Cardiac septum (tissue), 1 donor: ENCODE measurements around the gene ERBIN. TPM values are rescaled to one million over a fixed set of nuclear protein-coding genes. Genes with fewer than 3 reads are reported as not detected.
"Not testable (repeated sequence)": the region's sequence is repeated elsewhere in the genome, so short reads cannot be mapped to it uniquely, and the experiment has no call there.

Source experiments
- DNase-seq: peaks from one replicate; pipeline ENCODE4 v3.0.0-alpha.2; 2020; ENCODE audit warnings: low spot score
- intact Hi-C: fragments of 100-400 bp; cut with DNase I; formaldehyde crosslinking; loops from one replicate; pipeline ENCODE4 v1.14.0; 2022
- total RNA-seq: library from RNA; stranded (reverse); fragmentation: NEBNext Ultra II Directional; extraction: Animal tissue kit (Norgen Biotek cat#: 25700); gene quantifications from one replicate; pipeline ENCODE4 v1.2.1, GENCODE V29; 2021
- donor health status: DM: no; HTN: no; CAD: no.

The ERBIN gene
- total RNA-seq, 1 donor from 2014 or later: 55.8 TPM

DNA sequence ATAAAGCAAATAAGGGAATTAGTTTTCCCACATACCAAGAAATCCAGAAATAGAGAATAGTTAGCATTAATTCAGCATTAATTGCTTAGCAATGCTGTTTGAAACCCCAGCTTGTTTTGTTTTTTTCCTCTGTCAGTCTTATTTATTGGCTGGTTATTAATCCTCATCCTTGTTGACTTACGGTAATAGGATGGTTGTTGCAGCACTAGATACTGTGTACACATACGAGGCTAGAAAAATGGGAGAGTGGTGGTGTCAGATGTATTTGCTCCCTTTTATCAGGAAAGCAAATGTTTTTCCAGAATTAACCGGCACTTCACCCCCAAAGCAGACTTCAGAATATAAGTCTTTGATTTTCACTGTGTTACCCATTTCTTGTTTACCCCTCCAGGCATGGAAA is 60.4 kb downstream of the ERBIN start:
- no peak for DNase-seq
- intact Hi-C loops: no loop called here

DNA sequence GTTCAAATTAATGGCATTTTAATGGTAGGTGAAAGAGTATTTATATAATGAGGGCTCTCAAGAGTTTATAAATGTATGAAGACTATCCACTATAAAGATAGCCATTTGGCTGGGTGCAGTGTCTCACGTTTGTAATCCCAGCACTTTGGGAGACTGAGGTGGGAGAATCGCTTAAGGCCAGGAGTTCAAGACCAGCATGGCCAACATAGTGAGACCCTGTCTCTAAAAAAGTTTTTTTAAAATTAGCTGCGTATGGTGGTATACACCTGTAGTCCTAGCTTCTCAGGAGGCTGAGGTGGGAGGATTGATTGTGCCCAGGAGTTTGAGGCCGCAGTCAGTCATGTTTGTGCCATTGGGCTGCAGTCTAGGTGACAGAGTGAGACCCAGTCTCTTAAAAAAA is 61.6 kb downstream of the ERBIN start:
- intact Hi-C loops: no loop called here
- DNase-seq: no peak

DNA sequence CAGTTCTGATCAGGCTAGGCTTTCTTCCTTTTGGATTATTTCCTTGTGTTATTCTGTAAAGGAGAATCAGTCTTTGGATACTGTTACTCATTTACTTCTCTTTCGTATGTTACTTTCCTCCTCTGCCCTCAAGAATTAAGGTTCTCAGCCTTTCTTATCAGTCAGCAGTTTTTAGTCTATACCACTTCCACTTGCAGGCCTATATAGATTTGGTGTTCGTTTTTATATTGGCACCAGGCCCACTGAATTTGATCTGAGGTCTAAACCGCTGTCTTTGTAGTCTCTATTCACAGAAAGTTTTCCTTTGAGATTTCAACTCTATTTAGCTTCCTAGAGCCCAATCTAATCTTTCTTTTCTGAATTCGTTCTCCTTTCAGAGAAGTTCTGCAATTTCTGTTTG is 62.8 kb downstream of the ERBIN start:
- DNase-seq: no peak
- intact Hi-C loops: no loop called here

DNA sequence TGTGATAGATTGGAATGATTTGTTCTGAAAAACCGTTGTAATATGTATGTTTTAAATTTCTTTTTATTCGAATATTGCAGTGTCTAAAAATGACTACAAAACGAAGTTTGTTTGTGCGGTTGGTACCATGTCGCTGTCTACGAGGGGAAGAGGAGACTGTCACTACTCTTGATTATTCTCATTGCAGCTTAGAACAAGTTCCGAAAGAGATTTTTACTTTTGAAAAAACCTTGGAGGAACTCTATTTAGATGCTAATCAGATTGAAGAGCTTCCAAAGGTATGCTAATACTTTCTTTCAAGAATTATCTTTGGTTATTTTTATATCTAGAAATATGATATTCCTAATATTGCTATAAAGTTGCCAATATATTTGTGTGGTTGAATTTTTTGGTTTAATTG is 66.3 kb downstream of the ERBIN start:
- intact Hi-C loops: no loop called here

DNA sequence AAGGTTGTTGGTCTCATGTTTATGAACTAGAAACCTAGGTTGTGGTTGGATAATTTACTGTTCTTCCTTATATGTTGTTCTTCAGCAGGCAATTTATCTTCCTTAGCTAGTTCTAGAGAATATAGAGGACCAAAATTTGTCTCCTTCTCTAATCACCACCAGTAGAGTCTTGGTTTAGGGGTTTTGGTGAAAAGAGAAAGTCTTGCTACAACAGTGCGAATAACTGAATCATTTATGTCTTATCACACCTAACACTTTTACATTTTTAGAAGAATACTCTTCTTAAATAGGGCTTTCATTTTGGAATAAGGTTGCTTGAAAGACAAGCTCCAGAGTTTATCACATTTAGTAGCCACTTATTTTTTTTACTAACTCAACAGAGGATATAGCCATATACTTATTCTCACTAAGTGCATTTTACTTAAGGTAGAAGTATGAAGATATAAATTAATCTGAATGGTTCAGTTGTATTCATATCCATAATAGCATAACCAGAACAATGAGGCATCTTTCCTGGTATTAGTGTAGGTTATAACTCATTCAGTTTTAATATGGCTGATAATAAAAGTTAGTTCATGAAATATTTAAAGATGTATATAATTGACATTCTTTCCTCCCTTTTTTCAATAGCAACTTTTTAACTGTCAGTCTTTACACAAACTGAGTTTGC is 67.9 kb downstream of the ERBIN start:
- DNase-seq: no peak
- intact Hi-C loops: no loop called here

More for the DNA sequence above, 66.3 kb downstream of the ERBIN start:
- no peak for DNase-seq

DNA sequence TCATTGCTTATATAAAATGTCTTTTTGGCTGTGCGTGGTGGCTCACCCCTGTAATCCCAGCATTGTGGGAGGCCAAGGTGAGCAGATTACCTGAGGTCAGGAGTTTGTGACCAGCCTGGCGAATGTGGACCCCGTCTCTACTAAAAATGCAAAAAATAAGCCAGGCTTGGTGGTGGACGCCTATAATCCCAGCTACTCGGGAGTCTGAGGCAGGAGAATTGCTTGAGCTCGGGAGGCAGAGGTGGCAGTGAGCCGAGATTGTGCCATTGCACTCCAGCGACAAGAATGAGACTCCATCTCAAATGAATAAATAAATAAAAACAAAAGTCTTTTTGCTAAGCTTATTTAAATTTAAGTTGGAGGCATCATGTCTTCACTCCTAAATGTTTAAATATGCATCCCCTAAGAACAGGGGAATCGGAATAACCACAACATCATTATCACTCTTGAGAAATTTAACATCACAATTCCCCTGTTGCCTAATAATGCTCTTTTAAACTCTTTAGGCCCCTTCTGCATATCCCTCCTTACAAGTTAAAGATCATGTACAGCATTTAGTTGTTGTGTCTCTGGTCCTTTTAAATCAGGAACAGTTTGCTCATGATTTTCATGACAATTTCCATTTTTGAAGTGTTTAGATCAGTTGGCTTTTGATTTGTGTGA is 72.8 kb downstream of the ERBIN start:
- intact Hi-C loops: no loop called here
- DNase-seq: no peak

DNA sequence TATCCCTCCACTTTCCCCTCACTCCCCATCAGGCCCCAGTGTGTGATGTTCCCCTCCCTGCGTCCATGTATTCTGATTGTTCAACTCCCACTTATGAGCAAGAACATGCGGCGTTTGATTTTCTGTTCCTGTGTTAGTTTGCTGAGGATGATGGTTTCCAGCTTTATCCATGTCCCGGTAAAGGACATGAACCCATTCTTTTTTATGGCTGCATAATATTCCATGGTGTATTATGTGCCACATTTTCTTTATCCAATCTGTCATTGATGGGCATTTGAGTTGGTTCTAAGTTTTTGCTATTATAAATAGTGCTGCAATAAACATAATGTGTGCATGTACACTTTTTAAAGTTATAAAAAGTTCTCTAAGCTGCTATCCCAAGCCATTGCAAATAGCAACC is 75.6 kb downstream of the ERBIN start:
- intact Hi-C loops: no loop called here
- no peak for DNase-seq

DNA sequence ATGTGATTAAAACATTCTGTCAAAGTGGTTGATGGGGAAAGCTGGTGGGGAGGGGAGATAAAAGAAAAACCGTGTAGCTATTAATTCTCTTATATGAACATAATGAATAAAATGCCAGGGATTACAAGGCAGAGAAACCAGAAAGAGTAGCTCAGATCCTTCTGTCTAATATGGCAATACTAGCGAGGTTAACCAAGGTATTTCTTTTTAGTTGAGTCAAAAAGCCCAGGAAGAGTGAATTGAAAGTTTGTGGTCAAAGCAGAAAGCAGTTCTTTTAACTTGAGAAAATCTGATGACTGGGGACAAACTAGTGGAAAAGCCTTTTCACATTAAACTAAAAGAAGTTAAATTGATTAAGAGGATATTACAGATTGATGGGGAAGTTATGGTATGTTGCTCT is 76.0 kb downstream of the ERBIN start:
- intact Hi-C loops: no loop called here
- no peak for DNase-seq

DNA sequence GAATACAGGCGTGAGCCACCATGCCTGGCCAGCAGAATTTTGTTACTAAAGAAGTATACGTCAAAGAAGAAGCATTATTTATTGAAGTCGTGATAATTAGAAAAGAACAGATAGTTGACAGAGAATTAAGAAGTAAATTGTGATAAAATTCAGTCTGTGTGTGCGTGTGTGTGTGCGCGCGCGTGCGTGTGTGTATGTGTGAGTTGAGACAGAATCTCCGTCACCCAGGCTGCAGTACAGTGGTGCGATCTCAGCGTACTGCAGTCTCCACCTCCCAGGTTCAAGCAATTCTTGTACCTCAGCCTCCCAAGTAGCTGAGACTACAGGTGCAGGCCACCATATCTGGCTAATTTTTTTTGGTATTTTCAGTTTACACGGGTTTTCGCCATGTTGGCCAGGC is 77.8 kb downstream of the ERBIN start:
- DNase-seq: no peak
- intact Hi-C loops: no loop called here

DNA sequence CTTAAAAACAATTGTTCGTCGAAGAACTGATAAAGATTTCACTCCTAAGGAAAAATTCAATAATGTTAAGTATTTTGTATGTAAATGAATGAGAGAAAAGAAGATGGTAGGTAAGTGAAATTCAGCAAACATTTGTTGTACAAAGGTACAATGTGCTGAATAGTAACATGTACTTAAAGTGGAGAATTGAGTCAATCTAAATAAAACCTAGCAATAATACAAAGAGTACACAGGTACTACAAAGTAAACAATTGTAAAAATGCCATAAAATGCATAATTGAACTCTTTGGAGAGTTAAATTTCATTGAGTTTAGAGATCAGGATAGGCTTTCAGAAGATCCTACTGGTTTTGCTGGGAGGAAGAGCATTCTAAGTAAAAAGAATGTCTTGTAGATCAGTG is 82.9 kb downstream of the ERBIN start:
- no peak for DNase-seq
- intact Hi-C loops: no loop called here

DNA sequence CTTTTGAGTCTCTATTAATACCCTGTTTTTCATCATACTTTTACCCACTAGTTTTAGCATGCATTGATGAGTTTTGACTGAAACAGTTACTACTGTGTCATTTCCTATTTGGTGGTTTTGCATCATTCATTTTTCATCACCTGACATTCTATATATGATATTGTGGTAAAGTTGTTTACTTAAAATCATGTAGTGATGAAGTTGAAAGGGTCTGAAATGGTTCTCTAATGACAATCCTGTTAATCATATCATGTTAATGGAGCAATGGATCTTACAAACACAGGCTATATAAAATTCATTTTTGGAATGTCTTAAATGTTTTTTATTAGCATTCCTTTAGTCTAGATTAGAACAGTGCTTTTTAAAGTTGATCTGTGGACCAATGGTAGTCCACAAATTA is 84.1 kb downstream of the ERBIN start:
- intact Hi-C loops: no loop called here
- no peak for DNase-seq

DNA sequence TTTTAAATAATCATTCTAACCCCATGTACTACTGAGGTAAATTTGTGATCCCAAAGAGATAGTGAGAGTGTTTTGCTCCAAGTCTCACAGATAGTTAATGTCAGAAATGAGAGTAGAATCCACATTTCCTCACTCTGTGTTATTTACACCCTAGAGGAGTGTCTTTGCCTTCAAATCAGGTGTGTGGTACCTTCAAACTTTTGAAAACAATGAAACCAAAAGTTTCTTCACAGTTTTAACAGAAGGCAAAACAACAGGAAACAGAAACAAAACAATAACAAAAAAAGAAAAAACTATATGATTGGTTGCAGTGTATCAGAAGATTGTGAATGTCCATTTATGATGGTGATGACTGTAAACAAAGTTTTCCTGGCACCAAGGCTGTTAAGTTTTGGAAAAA is 85.9 kb downstream of the ERBIN start:
- intact Hi-C loops: no loop called here

DNA sequence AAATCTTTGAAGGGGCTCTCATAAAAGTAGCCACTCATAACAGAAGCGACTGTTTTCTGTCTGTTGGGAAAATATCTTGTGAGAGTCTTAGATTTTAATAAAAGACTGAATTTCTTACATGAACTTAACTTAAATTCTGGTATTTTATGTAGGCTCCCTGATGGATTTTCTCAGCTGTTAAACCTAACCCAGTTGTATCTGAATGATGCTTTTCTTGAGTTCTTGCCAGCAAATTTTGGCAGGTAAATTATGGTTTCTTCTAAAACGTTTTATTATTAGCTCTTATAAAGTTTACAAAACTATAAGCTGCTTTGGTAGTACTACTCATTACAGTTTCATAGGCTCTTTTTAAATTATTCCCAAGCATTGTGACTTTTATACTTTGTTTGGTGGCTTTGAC is 87.0 kb downstream of the ERBIN start:
- DNase-seq: no peak
- intact Hi-C loops: no loop called here

More for the DNA sequence above, 85.9 kb downstream of the ERBIN start:
- no peak for DNase-seq

DNA sequence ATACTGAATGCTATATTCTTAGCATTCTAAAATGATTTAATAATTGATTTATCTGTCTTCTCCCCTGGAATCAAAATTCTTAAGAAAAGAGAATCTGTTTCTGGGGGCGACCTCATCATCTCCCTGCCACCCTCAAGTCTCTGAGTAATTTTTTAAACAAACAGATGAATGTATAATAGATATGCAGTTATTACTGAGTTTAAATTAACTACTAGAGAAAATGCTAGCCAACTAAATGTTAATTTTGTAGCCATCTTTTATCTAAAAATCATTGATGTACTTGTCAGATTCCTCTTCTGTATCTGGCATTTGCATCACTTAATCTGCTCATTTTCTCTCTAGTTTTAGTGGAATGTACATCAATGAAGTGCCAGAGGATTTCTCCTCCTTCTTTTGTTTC is 87.5 kb downstream of the ERBIN start:
- DNase-seq: no peak
- intact Hi-C loops: no loop called here

DNA sequence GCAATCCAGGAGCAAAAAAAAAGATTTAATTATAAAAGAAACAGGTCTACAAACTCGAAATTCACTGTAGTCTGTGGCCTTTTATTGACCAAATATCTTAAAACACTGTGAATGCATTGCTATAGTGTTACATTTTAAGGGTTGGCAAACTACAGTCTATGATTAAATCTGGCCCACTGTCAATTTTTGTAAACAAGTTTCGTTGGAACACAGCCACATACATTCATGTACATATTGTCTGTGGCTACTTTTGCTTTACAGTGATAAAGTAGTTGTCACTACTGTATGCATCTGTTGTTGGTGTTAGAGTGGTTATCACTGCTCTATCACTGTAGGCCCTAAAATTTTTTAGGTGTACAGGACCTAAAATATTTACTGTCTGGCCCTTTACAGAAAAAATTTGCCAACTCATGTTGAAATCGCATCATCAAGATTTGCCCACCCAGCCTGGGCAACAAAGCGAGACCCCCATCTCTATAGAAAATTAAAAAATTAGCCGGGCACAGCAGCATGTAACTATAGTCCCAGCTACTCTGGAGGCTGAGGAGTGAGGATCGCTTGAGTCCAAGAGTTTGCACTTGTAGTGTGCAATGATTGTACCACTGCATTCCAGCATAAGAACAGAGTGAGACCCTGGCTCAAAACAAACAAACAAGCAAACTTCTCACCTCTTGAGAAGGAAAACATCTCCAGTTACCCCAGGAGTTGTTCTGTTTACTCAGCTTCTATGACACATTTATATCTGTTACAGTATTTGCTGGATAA is 89.0 kb downstream of the ERBIN start:
- DNase-seq: no peak
- intact Hi-C loops: no loop called here

DNA sequence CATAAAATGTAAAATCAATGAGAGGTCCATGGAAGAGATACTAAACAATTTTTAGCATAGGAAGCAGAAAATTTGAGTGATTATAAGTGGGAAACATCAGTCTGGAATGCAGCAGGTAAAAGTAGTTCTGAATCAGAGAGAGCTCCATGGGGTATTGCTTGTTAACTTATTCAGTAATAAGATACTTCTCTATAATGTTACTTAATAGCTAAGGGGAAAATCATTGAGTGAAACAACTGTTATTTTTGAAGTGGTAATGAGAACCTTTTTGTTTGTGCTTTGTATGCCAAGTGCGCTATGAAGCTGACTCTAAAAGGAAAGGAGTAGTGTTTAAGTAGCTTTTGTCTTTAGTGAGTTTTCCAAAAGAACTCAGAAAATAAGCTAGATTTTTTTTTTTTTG is 95.2 kb downstream of the ERBIN start:
- DNase-seq: no peak
- intact Hi-C loops: no loop called here

DNA sequence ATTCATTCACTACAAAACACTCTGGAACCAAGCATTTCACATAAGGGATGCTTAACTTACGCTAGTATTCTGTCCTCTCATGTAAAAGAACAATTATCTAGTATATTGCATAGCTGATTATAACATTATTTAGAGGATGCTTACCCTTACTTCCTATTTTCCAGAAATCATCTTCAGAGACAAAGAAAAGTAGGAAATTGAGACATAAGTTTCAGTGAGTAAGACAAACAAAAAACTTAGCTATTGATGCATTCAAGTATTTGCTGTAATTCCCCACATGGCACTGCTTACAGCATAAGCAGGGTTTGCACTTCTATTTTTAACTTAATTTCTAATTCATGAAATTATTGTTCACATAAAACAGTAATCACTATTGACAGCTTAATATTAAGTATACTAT is 112.9 kb downstream of the ERBIN start:
- no peak for DNase-seq
- intact Hi-C loops: no loop called here

DNA sequence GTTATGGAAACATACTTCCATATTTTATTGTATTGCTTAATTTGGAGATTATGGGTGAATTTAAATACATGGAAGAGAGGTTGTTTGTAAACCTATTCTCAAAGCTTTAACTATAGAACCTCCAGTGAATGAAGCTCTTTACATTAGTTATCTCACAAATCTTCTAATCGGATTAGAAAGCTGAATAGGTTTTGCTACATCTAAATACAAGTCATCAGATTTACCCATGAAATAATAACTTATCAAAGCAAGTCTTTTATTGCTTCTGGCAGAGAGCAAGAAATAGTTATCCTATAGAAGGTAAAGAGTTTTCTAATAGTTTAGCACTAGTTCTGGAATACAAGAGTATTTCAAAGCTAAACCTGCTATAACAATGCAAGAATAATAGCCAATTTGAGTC is 113.3 kb downstream of the ERBIN start:
- no peak for DNase-seq
- intact Hi-C loops: no loop called here

DNA sequence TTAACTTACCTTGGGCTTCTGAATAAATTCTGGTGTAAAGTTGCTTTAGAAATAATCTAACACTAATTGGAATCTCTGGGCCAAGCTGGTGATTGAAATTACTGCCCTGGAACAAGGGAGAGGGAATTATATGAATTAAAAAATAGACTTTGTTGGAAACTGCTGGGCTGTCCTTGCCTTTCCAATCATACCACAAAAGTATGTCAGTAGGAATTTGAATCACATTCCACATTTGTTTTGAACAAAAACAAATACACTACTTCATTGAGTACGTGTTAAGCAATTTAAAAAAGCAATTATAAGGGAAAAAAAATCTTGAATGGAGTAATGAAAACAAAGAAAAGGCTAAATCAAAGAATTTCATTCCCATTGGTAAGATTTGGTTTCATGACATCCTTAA is 115.3 kb downstream of the ERBIN start:
- intact Hi-C loops: no loop called here
- DNase-seq: no peak

DNA sequence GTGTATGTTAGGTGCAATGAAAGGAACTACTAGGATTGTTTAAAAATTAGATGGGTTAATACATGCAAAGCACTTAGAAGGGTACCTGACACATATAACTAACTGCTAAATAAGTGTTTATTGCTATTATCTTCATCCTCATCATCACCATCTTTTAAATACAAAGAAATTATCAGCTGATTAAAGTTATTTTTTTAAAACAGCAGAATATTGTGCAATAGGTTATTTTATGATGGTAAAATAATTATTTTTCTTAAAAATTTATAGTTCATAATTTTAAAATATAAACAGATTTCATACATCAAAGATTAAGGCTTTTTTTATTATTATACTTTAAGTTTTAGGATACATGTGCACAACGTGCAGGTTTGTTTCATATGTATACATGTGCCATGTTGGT is 130.9 kb downstream of the ERBIN start:
- DNase-seq: no peak
- intact Hi-C loops: no loop called here

DNA sequence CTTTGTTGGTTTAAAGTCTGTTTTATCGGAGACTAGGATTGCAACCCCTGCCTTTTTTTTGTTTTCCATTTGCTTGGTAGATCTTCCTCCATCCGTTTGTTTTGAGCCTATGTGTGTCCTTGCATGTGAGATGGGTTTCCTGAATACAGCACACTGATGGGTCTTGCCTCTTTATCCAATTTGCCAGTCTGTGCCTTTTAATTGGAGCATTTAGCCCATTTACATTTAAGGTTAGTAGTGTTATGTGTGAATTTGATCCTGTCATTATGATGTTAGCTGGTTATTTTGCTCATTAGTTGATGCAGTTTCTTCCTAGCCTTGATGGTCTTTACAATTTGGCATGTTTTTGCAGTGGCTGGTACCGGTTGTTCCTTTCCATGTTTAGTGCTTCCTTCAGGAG is 134.9 kb downstream of the ERBIN start:
- DNase-seq, intact Hi-C loops: not testable (repeated sequence)
